LNCAP (cell line): ENCODE results near the gene TENT5C.

ENCODE experiments used
- CTCF ChIP-seq: fragments of 450-650 bp; IDR thresholded peaks from 2 replicates; pipeline ENCODE4 v1.5.1; 2017; ENCODE audit warnings: mild to moderate bottlenecking

TENT5C gene

GRCh38 chr1:117618450-117619122 lies 12.7 kb downstream of the TENT5C start:
- no peak for TF ChIP-seq CTCF

DNA sequence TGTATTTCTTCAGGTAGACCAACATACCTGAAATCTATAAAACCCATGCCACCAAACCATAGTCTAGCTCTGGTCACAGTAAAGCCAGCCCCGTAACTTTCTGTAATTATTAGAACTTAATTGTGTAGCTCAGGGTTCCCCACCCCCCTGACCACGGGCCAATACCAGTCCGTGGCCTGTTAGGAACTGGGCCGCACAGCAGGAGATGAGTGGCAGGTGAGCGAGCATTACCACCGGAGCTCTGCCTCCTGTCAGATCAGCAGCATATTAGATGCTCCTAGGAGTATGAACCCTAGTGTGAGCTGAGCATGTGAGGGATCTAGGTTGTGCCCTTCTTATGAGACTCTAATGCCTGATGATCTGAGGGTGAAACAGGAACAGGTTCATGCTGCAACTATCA lies 14.6 kb downstream of the TENT5C start:
- no peak for TF ChIP-seq CTCF

GRCh38 chr1:117621316-117621715 lies 15.5 kb downstream of the TENT5C start:
- TF ChIP-seq CTCF, result no peak

GRCh38 chr1:117622726-117623125 lies 16.9 kb downstream of the TENT5C start:
- no peak for TF ChIP-seq CTCF

- TF ChIP-seq CTCF, result no peak
Measured at GRCh38 chr1:117623141-117623540, 17.3 kb downstream of the TENT5C start.

DNA sequence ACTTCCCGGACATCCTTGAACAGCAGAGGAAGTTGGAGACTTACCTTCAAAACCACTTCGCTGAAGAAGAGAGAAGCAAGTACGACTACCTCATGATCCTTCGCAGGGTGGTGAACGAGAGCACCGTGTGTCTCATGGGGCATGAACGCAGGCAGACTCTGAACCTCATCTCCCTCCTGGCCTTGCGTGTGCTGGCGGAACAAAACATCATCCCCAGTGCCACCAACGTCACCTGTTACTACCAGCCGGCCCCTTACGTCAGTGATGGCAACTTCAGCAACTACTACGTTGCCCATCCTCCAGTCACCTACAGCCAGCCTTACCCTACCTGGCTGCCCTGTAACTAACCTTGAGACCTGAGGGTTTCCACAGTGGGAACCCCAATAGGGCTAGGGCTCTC lies 17.9 kb downstream of the TENT5C start:
- no peak for TF ChIP-seq CTCF

GRCh38 chr1:117627546-117628130 lies 21.8 kb downstream of the TENT5C start:
- no peak for TF ChIP-seq CTCF

GRCh38 chr1:117628343-117628742 lies 22.5 kb downstream of the TENT5C start:
- TF ChIP-seq CTCF, result no peak
